Mammary epithelial cell (primary cell): ENCODE measurements around the gene EPB41L3.

Source experiments
- CTCF ChIP-seq, 2 donors: IDR thresholded peaks in 1 of 2; conservative IDR thresholded peaks in 1 of 2; 2 replicates each; pipeline ENCODE4 v1.5.1; 2011 to 2012; ENCODE audit warnings: inconsistent platforms in 2 of 2, low read length in 2 of 2, mild to moderate bottlenecking in 2 of 2, control low read depth in 1 of 2, low read depth in 1 of 2; ENCODE audit not compliant: insufficient read depth in 1 of 2; ENCODE audit errors: extremely low read depth in 1 of 2
- EZH2 ChIP-seq: IDR thresholded peaks from 2 replicates; pipeline ENCODE4 v1.6.1; 2012; ENCODE audit warnings: low read length, inconsistent platforms, borderline replicate concordance

- TF ChIP-seq CTCF (conservative IDR thresholded peaks at IDR 0.05 in 1 of 2, IDR thresholded peaks at IDR 0.05 in 1 of 2; ENCODE audit: extremely low read depth in 1 of 2, insufficient read depth in 1 of 2, low read depth in 1 of 2, low read length in 2 of 2): no peak
- no peak for TF ChIP-seq EZH2
Measured at GRCh38 chr18:5543773-5544389, at the start of gene EPB41L3.
